VCaP (cell line): Measurements from ENCODE around the gene LIPT2.
A peak's percentile ranks its signal among the peaks of the same experiment; 100 is the strongest.
"Not testable (repeated sequence)": the region's sequence is repeated elsewhere in the genome, so short reads cannot be mapped to it uniquely, and the experiment has no call there.

Source experiments
- H3K27ac ChIP-seq: fragments of 450-650 bp; 2 replicates; pipeline ENCODE4 v1.5.1; 2017
- CTCF ChIP-seq: fragments of 450-650 bp; conservative IDR thresholded peaks from 2 replicates; pipeline ENCODE4 v1.5.1; 2017; ENCODE audit warnings: mild to moderate bottlenecking, moderate library complexity

Gene LIPT2

DNA sequence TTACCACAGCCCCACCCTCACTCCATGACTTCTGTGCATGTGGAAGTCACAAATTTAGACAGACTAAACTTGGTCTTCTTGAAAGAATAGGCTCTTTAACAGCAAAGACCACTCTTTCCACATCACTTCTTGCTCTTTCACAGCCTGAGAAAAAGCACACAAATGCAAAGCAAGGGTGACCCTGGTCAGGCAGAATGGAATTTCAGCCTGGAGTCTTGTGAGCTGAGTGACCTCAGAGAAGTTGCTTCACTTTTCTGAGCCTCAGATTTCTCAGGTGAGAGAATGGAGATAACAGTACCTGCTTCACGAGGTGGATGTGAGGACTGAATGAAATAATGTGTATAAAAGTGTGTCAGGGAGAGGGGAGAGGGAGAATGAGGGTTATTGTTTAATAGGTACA lies 26.8 kb upstream of the LIPT2 start:
- no peak for TF ChIP-seq CTCF
- H3K27ac ChIP-seq = no peak overlapping the region

DNA sequence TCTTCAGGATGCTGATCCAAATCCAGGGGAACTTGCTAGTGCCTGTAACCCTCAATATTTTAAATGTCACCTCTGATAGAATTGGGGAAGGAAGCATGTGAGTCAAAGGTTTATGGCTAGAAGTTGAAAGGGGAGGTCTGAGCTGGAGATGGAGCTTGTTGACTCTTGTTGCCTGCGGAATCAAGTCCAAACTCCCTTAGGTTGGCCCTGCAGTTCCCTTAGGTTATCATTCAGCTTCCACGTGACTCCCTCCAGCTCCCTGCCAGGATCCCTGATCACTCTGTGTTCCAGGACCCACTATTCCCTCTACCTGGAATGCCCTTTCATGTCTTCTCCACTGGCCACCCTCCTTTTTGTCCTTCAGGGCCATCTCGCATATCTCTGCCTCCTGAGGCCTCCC lies 26.2 kb upstream of the LIPT2 start:
- no peak for TF ChIP-seq CTCF
- H3K27ac ChIP-seq = no peak overlapping the region

DNA sequence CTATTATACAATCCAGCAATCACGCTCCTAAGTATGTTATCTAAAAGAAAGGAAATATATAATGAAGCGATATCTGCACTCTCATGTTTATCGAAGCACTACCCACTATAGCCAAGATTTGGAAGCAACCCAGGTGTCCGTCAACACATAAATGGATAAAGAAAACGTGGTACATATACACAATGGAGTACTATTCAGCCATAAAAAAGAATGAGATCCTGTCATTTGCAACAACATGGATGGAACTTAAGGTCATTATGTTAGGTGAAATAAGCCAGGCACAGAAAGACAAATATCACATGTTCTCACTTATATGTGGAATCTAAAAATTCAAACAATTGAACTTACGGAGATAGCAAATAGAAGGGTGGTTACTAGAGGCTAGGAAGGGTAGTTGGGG lies 24.1 kb upstream of the LIPT2 start:
- H3K27ac ChIP-seq = not testable (repeated sequence)

GRCh38 chr11:74507582-74507981 lies 14.1 kb upstream of the LIPT2 start:
- no peak overlapping the region for H3K27ac ChIP-seq
- no peak for TF ChIP-seq CTCF

- no peak for TF ChIP-seq CTCF
- H3K27ac ChIP-seq = no peak overlapping the region
Measured at GRCh38 chr11:74506823-74507222, 13.3 kb upstream of the LIPT2 start.

DNA sequence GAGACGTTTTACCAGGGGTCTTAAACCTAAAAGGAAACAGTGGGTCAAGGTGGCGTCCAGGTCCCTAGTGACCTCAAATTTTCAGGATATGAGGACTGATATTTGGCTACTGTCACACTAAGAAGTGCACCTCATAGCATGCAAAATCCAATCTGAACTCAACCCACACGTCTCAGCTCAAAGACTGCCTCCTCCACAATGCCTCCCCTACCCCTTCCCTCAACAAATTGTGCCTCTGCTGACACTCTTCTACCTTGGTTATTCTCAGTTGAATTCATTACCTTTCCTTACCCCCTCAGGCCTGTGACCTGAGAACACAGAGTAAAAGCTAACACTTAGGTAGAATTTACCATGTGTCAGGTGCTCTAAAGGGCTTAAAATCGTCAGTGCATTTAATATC lies 12.4 kb upstream of the LIPT2 start:
- no peak overlapping the region for H3K27ac ChIP-seq
- TF ChIP-seq CTCF = no peak

GRCh38 chr11:74504100-74504691 lies 10.7 kb upstream of the LIPT2 start:
- TF ChIP-seq CTCF = no peak
- H3K27ac ChIP-seq = no peak overlapping the region

GRCh38 chr11:74494916-74495315 lies 1.4 kb upstream of the LIPT2 start:
- peak overlapping the region; percentile 99; the same call in 1 of the 2 replicates for H3K27ac ChIP-seq

More at GRCh38 chr11:74494916-74495315, 1.4 kb upstream of the LIPT2 start:
- TF ChIP-seq CTCF = no peak
